MM.1S (cell line): ENCODE measurements around the gene DCAF11.

Experiments used
- DNase-seq: peaks from one replicate; pipeline ENCODE4 v3.0.0-alpha.2; 2015
- H2AFZ ChIP-seq: fragments of 300-600 bp; sonication (generic); 2 replicates; pipeline ENCODE4 v1.6.0; 2016; ENCODE audit warnings: antibody characterized with exemption, low read length
- H3F3A ChIP-seq: fragments of 300-600 bp; sonication (generic); 2 replicates; pipeline ENCODE4 v1.6.1; 2016; ENCODE audit warnings: mild to moderate bottlenecking, antibody characterized with exemption, low read length, moderate library complexity, mixed read lengths; ENCODE audit not compliant: insufficient read depth
- H3K27ac ChIP-seq: fragments of 300-600 bp; sonication (generic); 2 replicates; pipeline ENCODE4 v1.5.1; 2016; ENCODE audit warnings: mild to moderate bottlenecking, low read length
- H3K27me3 ChIP-seq: fragments of 300-600 bp; sonication (generic); replicated peaks from 2 replicates; pipeline ENCODE4 v1.6.0; 2016; ENCODE audit warnings: low read length; ENCODE audit not compliant: insufficient read depth
- H3K36me3 ChIP-seq: fragments of 300-600 bp; sonication (generic); replicated peaks from 2 replicates; pipeline ENCODE4 v1.6.1; 2016; ENCODE audit warnings: mild to moderate bottlenecking, low read length, mixed read lengths; ENCODE audit not compliant: insufficient read depth
- H3K4me1 ChIP-seq: fragments of 300-600 bp; sonication (generic); 2 replicates; pipeline ENCODE4 v1.6.1; 2016; ENCODE audit warnings: low read length, mixed read lengths
- H3K4me2 ChIP-seq: fragments of 300-600 bp; sonication (generic); 2 replicates; pipeline ENCODE4 v1.6.0; 2016; ENCODE audit warnings: low read depth, low read length
- H3K4me3 ChIP-seq: fragments of 300-600 bp; sonication (generic); 2 replicates; pipeline ENCODE4 v1.5.1; 2016; ENCODE audit warnings: low read length, mixed read lengths
- H3K79me2 ChIP-seq: fragments of 300-600 bp; sonication (generic); 2 replicates; pipeline ENCODE4 v1.6.1; 2016; ENCODE audit warnings: mixed run types, low read length, mixed read lengths
- H3K9ac ChIP-seq: fragments of 300-600 bp; sonication (generic); 2 replicates; pipeline ENCODE4 v1.6.1; 2016; ENCODE audit warnings: low read length, mixed read lengths
- H3K9me2 ChIP-seq: fragments of 300-600 bp; sonication (generic); replicated peaks from 2 replicates; pipeline ENCODE4 v1.6.1; 2016; ENCODE audit warnings: mild to moderate bottlenecking, low read length, mixed read lengths; ENCODE audit not compliant: insufficient read depth
- H3K9me3 ChIP-seq: fragments of 300-600 bp; sonication (generic); replicated peaks from 2 replicates; pipeline ENCODE4 v1.6.1; 2016; ENCODE audit warnings: mild to moderate bottlenecking, low read length, mixed read lengths; ENCODE audit not compliant: insufficient read depth
- H4K20me1 ChIP-seq: fragments of 300-600 bp; sonication (generic); 2 replicates; pipeline ENCODE4 v1.6.1; 2016; ENCODE audit warnings: mild to moderate bottlenecking, low read length, moderate library complexity, mixed read lengths; ENCODE audit not compliant: insufficient read depth
- EZH2 ChIP-seq: fragments of 300-600 bp; sonication (generic); optimal IDR thresholded peaks from 2 replicates; pipeline ENCODE3; 2017; ENCODE audit warnings: low read depth, mild to moderate bottlenecking, antibody characterized with exemption, low read length, mixed read lengths
- EZH2phosphoT487 ChIP-seq: fragments of 300-600 bp; sonication (generic); IDR thresholded peaks from 2 replicates; pipeline ENCODE4 v1.6.1; 2018; ENCODE audit warnings: antibody characterized with exemption, low read length
- TF ChIP-seq, protein P1 (sequence below): fragments of 300-600 bp; sonication (generic); IDR thresholded peaks from 2 replicates; pipeline ENCODE4 v1.5.1; 2016; ENCODE audit warnings: antibody characterized with exemption, low read length, mixed read lengths

The DCAF11 gene

DNA sequence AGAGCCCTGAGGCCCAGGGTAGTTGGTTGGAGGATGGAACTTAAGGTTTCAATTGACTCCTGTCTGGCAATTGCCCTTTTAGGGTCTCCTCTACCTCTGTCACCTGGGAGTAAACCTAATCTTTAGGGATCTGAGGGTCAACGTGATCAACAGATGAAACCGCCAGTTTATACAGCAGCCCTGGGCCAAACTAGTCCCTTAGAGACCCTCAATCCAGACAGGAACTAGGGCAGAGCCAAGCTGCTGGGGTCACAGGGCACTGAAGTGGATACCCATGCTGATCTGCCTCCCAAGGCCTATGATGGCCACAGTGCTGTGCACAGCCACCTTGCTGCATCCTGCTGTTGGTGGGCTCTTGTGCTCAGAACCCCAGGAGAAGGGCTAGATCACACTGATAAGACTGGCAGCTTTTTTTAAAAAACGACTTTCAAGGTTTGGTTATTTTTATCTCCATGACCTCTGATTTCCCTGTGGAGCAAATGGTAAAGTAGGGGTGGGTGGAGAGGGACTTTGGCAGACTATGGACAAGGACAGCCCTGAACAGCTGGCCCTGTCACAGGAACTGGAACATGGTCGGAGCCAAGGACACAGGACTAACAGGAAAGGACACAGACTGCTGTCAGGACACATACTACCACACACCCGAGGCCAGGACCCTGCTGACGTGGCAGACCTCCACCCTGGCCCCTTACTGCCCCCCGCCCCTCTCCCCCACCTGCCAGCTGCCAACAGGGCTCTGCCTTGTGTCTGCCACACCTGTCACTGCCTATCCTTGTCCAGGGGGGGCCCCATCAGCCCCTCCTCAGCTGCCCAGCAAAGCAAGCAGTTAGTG is 16.4 kb downstream of the DCAF11 start:
- no peaks in the 10 kb centered on the region for H3K9me2 ChIP-seq
- H3K4me2 ChIP-seq, result no peak overlapping the region
- no peaks in the 10 kb centered on the region for H3K27me3 ChIP-seq
- no peak overlapping the region for H3K4me3 ChIP-seq
- H3K36me3 ChIP-seq, result no peaks in the 10 kb centered on the region
- no peak overlapping the region for H3K9ac ChIP-seq
- H2AFZ ChIP-seq, result no peak overlapping the region
- TF ChIP-seq EZH2phosphoT487 (no peak), EZH2 (no peak)
- TF ChIP-seq, protein P1, sequence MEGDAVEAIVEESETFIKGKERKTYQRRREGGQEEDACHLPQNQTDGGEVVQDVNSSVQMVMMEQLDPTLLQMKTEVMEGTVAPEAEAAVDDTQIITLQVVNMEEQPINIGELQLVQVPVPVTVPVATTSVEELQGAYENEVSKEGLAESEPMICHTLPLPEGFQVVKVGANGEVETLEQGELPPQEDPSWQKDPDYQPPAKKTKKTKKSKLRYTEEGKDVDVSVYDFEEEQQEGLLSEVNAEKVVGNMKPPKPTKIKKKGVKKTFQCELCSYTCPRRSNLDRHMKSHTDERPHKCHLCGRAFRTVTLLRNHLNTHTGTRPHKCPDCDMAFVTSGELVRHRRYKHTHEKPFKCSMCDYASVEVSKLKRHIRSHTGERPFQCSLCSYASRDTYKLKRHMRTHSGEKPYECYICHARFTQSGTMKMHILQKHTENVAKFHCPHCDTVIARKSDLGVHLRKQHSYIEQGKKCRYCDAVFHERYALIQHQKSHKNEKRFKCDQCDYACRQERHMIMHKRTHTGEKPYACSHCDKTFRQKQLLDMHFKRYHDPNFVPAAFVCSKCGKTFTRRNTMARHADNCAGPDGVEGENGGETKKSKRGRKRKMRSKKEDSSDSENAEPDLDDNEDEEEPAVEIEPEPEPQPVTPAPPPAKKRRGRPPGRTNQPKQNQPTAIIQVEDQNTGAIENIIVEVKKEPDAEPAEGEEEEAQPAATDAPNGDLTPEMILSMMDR, result no peak
- H3K27ac ChIP-seq, result no peak overlapping the region
- no peaks in the 10 kb centered on the region for H4K20me1 ChIP-seq
- H3K9me3 ChIP-seq, result no peaks in the 10 kb centered on the region
- DNase-seq, result no peak
- H3K4me1 ChIP-seq, result no peaks in the 10 kb centered on the region
- no peaks in the 10 kb centered on the region for H3K79me2 ChIP-seq
- 0 out of 2 replicates have a peak, but pooled peaks cover 2% of the 10 kb centered on the region for H3F3A ChIP-seq

DNA sequence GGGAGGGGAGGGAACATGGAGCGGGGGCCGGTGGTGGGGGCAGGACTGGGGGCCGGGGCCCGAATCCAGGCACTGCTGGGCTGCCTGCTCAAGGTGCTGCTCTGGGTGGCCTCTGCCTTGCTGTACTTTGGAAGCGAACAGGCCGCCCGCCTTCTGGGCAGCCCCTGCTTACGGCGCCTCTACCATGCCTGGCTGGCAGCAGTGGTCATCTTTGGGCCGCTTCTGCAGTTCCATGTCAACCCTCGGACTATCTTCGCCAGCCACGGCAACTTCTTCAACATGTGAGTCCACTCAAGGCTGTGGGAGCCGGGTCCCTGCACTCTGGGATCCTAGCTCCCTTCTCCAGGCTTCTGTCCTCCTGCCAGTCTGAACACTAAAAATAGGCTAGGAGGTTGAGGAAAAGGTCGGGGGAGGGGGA is 17.0 kb downstream of the DCAF11 start:
- no peaks in the 10 kb centered on the region for H3K36me3 ChIP-seq
- no peak overlapping the region for H2AFZ ChIP-seq
- no peak for DNase-seq
- H3K9me2 ChIP-seq, result no peaks in the 10 kb centered on the region
- H3K4me2 ChIP-seq, result no peak overlapping the region
- no peak overlapping the region for H3K9ac ChIP-seq
- 0 out of 2 replicates have a peak, but pooled peaks cover 2% of the 10 kb centered on the region for H3F3A ChIP-seq
- H3K4me1 ChIP-seq, result no peaks in the 10 kb centered on the region
- H3K79me2 ChIP-seq, result peaks cover 6% of the 10 kb centered on the region
- TF ChIP-seq, protein P1, result no peak
- no peak for TF ChIP-seq EZH2
- no peak for TF ChIP-seq EZH2phosphoT487
- no peaks in the 10 kb centered on the region for H3K27me3 ChIP-seq
- H4K20me1 ChIP-seq, result no peaks in the 10 kb centered on the region
- no peak overlapping the region for H3K4me3 ChIP-seq
- no peaks in the 10 kb centered on the region for H3K9me3 ChIP-seq
- H3K27ac ChIP-seq, result no peak overlapping the region

DNA sequence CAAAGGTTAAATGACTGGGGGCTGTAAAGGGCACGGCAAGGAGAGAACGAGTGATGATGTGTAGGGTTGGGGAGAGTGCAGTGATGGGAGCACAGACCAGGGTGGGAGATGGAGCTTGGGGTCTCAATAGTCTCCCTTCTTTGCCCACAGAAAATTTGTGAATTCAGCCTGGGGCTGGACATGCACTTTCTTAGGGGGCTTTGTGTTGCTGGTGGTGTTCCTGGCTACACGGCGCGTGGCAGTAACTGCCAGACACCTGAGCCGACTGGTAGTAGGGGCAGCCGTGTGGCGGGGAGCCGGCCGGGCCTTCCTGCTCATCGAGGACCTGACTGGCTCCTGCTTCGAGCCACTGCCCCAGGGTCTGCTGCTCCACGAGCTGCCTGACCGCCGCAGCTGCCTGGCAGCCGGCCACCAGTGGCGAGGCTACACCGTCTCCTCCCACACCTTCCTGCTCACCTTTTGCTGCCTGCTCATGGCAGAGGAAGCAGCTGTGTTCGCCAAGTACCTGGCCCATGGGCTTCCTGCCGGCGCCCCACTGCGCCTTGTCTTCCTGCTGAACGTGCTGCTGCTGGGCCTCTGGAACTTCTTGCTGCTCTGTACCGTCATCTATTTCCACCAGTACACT is 17.6 kb downstream of the DCAF11 start:
- Histone ChIP-seq H3K27me3 (no peaks in the 10 kb centered on the region), H3K36me3 (no peaks in the 10 kb centered on the region), H3K9me2 (no peaks in the 10 kb centered on the region), H3K4me3 (no peak overlapping the region), H4K20me1 (no peaks in the 10 kb centered on the region), H3K9ac (no peak overlapping the region), H3K4me1 (0 out of 2 replicates have a peak, but pooled peaks cover 1% of the 10 kb centered on the region), H3K79me2 (peaks cover 12% of the 10 kb centered on the region), H3K27ac (no peak overlapping the region), H3F3A (0 out of 2 replicates have a peak, but pooled peaks cover 2% of the 10 kb centered on the region), H2AFZ (no peak overlapping the region), H3K4me2 (no peak overlapping the region), H3K9me3 (no peaks in the 10 kb centered on the region)
- DNase-seq, result no peak
- TF ChIP-seq EZH2 (no peak), EZH2phosphoT487 (no peak)
- TF ChIP-seq, protein P1, result no peak
